NCI-H226 (cell line): ENCODE data around the gene TTC29.

Experiments
- DNase-seq: peaks from one replicate; pipeline ENCODE4 v3.0.0-alpha.2; 2015

The TTC29 gene

GRCh38 chr4:146945556-146946374, at the start of gene TTC29:
TSS of gene TTC29 (minus strand) at chr4:146945864. CDS start at chr4:146939895, 5,969 bp downstream.
- DNase-seq: peak; percentile 77

GRCh38 chr4:146981651-146982050, 36.0 kb upstream of the TTC29 start:
- no peak for DNase-seq

- DNase-seq: no peak
These were observed 33.0 kb upstream of the TTC29 start for GRCh38 chr4:146978641-146979040.

GRCh38 chr4:146976145-146976544, 30.5 kb upstream of the TTC29 start:
- no peak for DNase-seq

GRCh38 chr4:146975527-146975926, 29.9 kb upstream of the TTC29 start:
- no peak for DNase-seq

- DNase-seq: no peak
These were observed 29.4 kb upstream of the TTC29 start for GRCh38 chr4:146975036-146975435.

GRCh38 chr4:146972036-146972435, 26.4 kb upstream of the TTC29 start:
- DNase-seq: no peak

GRCh38 chr4:146969126-146969525, 23.5 kb upstream of the TTC29 start:
- no peak for DNase-seq

- no peak for DNase-seq
These were observed 15.0 kb upstream of the TTC29 start for GRCh38 chr4:146960634-146961033.

GRCh38 chr4:146959692-146960091, 14.0 kb upstream of the TTC29 start:
- peak; percentile 15 for DNase-seq

- peak; percentile 95 for DNase-seq
These were observed 11.6 kb upstream of the TTC29 start for GRCh38 chr4:146957237-146957636.

GRCh38 chr4:146952896-146953295, 7.2 kb upstream of the TTC29 start:
- DNase-seq: no peak

GRCh38 chr4:146949559-146949958, 3.9 kb upstream of the TTC29 start:
- no peak for DNase-seq

- peak; percentile 47 for DNase-seq
These were observed 1.8 kb downstream of the TTC29 start for GRCh38 chr4:146943691-146944375.

- no peak for DNase-seq
These were observed 13.5 kb downstream of the TTC29 start for GRCh38 chr4:146932116-146932515.

- no peak for DNase-seq
These were observed 15.0 kb downstream of the TTC29 start for GRCh38 chr4:146930673-146931072.

- DNase-seq: no peak
These were observed 18.0 kb downstream of the TTC29 start for GRCh38 chr4:146927695-146928094.

GRCh38 chr4:146916479-146917076, 29.1 kb downstream of the TTC29 start:
- DNase-seq: no peak

GRCh38 chr4:146915132-146915531, 30.5 kb downstream of the TTC29 start:
- DNase-seq: no peak

- DNase-seq: no peak
These were observed 45.4 kb downstream of the TTC29 start for GRCh38 chr4:146900295-146900694.

GRCh38 chr4:146890301-146890700, 55.4 kb downstream of the TTC29 start:
- no peak for DNase-seq

- no peak for DNase-seq
These were observed 62.6 kb downstream of the TTC29 start for GRCh38 chr4:146883070-146883469.

GRCh38 chr4:146857298-146857697, 88.4 kb downstream of the TTC29 start:
- no peak for DNase-seq

GRCh38 chr4:146855761-146856160, 89.9 kb downstream of the TTC29 start:
- DNase-seq: no peak
